ENCODE measurements around the gene RIIAD1.

RIIAD1 gene

DNA sequence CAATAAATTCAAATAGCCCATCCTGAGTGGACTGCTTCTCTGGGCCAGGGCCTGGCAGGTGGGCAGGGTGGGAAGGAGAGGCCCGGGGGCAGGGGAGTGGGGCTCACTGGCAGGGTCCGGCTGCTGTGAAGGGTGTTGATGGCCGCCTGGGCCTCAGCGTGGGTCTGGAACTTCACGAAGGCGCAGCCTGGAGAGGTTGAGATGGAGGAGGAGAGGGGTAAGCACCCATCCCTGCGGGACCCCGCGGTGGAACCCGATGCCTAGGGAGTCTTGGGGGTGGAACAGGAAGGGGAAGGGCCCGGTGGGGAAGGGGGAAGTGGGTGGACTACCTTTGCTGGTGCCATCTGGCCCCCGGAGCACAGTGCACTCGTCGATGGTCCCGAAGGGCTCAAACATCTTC lies 12.4 kb upstream of the RIIAD1 start:
- POLR2A ChIA-PET, result no interaction called here
- Histone ChIP-seq H3K36me3 (ENCODE audit: control insufficient read depth in 2 of 2, insufficient read depth in 1 of 2, low read length in 2 of 2) (no peaks in the 10 kb centered on the region), H3K4me3 (ENCODE audit: low read depth, low read length) (no peak overlapping the region), H3K9me3 (ENCODE audit: control insufficient read depth, insufficient read depth, low read depth, low read length) (no peaks in the 10 kb centered on the region), H3K4me1 (ENCODE audit: control insufficient read depth, insufficient read depth, low read length) (no peaks in the 10 kb centered on the region), H3K27ac (ENCODE audit: extremely low read depth, low read depth, low read length) (no peak overlapping the region)
- CTCF ChIA-PET, result no interaction called here
- TF ChIP-seq, protein P1, sequence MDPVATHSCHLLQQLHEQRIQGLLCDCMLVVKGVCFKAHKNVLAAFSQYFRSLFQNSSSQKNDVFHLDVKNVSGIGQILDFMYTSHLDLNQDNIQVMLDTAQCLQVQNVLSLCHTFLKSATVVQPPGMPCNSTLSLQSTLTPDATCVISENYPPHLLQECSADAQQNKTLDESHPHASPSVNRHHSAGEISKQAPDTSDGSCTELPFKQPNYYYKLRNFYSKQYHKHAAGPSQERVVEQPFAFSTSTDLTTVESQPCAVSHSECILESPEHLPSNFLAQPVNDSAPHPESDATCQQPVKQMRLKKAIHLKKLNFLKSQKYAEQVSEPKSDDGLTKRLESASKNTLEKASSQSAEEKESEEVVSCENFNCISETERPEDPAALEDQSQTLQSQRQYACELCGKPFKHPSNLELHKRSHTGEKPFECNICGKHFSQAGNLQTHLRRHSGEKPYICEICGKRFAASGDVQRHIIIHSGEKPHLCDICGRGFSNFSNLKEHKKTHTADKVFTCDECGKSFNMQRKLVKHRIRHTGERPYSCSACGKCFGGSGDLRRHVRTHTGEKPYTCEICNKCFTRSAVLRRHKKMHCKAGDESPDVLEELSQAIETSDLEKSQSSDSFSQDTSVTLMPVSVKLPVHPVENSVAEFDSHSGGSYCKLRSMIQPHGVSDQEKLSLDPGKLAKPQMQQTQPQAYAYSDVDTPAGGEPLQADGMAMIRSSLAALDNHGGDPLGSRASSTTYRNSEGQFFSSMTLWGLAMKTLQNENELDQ (tag by site-specific recombination; IDR thresholded peaks at IDR 0.05; ENCODE audit: low read depth), result no peak
- TF ChIP-seq, protein P2, sequence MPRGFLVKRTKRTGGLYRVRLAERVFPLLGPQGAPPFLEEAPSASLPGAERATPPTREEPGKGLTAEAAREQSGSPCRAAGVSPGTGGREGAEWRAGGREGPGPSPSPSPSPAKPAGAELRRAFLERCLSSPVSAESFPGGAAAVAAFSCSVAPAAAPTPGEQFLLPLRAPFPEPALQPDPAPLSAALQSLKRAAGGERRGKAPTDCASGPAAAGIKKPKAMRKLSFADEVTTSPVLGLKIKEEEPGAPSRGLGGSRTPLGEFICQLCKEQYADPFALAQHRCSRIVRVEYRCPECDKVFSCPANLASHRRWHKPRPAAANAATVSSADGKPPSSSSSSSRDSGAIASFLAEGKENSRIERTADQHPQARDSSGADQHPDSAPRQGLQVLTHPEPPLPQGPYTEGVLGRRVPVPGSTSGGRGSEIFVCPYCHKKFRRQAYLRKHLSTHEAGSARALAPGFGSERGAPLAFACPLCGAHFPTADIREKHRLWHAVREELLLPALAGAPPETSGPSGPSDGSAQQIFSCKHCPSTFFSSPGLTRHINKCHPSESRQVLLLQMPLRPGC (tag by site-specific recombination; IDR thresholded peaks at IDR 0.05), result no peak
- TF ChIP-seq PRDM2 (tag by site-specific recombination; IDR thresholded peaks at IDR 0.05; ENCODE audit: borderline replicate concordance), result no peak
- no peak for TF ChIP-seq KLF8 (tag by site-specific recombination; IDR thresholded peaks at IDR 0.05)
- no peak for TF ChIP-seq REST (tag by site-specific recombination; IDR thresholded peaks at IDR 0.05)
- no peak for TF ChIP-seq ZNF488 (tag by site-specific recombination; IDR thresholded peaks at IDR 0.05)
- no peak for TF ChIP-seq ZNF76 (tag by site-specific recombination; IDR thresholded peaks at IDR 0.05; ENCODE audit: borderline replicate concordance, low read depth)
- TF ChIP-seq ZNF433 (tag by site-specific recombination; IDR thresholded peaks at IDR 0.05; ENCODE audit: low read depth), result no peak
- TF ChIP-seq OVOL3 (tag by site-specific recombination; IDR thresholded peaks at IDR 0.05), result no peak
- TF ChIP-seq ZNF792 (tag by site-specific recombination; IDR thresholded peaks at IDR 0.05), result no peak
- TF ChIP-seq ZNF184 (tag by site-specific recombination; IDR thresholded peaks at IDR 0.05), result no peak
- TF ChIP-seq ZNF311 (tag by site-specific recombination; IDR thresholded peaks at IDR 0.05; ENCODE audit: borderline replicate concordance), result no peak
- TF ChIP-seq PRDM6 (tag by site-specific recombination; IDR thresholded peaks at IDR 0.05), result no peak
- TF ChIP-seq WT1 (tag by site-specific recombination; IDR thresholded peaks at IDR 0.05), result no peak
- TF ChIP-seq RBAK (tag by site-specific recombination; IDR thresholded peaks at IDR 0.05), result no peak
- TF ChIP-seq, protein P3, sequence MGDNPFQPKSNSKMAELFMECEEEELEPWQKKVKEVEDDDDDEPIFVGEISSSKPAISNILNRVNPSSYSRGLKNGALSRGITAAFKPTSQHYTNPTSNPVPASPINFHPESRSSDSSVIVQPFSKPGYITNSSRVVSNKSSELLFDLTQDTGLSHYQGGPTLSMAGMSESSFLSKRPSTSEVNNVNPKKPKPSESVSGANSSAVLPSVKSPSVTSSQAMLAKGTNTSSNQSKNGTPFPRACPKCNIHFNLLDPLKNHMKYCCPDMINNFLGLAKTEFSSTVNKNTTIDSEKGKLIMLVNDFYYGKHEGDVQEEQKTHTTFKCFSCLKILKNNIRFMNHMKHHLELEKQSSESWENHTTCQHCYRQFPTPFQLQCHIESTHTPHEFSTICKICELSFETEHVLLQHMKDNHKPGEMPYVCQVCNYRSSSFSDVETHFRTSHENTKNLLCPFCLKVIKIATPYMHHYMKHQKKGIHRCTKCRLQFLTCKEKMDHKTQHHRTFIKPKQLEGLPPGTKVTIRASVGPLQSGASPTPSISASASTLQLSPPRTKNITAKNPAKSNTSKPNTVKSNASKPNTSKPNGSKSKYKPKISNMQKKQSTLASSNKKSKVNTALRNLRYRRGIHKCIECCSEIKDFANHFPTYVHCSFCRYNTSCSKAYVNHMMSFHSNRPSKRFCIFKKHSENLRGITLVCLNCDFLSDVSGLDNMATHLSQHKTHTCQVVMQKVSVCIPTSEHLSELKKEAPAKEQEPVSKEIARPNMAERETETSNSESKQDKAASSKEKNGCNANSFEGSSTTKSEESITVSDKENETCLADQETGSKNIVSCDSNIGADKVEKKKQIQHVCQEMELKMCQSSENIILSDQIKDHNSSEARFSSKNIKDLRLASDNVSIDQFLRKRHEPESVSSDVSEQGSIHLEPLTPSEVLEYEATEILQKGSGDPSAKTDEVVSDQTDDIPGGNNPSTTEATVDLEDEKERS (tag by site-specific recombination; IDR thresholded peaks at IDR 0.05), result no peak
- TF ChIP-seq ZNF248 (tag by site-specific recombination; IDR thresholded peaks at IDR 0.05), result no peak
